IPS DF 19.7 (cell line): Measurements from ENCODE around the gene CYP3A5.
"Not testable (repeated sequence)": the region's sequence is repeated elsewhere in the genome, so short reads cannot be mapped to it uniquely, and the experiment has no call there.

Experiments
- DNase-seq: peaks from one replicate; pipeline ENCODE4 v3.0.0-alpha.2; 2013; ENCODE audit warnings: low read depth, low spot score

Gene CYP3A5

DNA sequence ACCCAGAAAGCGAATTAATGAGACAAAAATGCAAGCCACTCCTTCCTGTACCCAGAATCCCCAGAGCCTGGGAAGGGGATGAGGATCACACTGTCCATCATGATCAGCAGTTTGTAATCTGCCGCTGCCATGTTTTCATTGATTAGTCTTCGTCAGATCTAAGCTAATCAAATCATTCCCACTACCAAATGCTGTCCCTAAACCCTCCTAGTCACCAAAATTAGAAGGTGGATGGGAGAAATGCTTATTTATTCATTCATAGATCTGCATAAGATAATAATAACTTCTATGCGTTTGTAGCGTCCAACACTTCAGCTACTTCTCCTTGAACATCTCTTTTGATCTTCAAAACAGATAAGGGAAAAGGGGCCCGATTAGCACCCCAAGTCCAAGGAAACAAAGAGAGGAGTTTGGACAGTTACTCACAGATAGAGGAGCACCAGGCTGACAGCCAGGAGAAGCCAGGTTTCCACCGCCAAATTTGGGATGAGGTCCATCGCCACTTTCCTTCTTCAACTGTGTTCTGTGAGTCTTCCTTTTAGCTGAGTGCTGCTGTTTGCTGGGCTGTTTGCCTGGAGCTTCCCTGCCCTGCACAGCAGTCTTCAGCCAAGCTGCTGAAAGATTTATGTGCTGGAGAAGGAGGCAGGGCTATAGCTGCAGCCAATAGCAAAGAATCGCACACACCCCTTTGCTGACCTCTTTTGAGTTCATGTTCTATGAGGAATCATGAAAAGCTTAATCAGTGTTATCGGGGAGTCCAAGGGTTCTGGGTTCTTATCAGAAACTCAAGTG lies at the start of gene CYP3A5:
Gene CYP3A5 (minus strand): TSS at position 597 of the 792 bp plus-strand sequence. CDS start 100 bp downstream, at position 497.
- no peak for DNase-seq

DNA sequence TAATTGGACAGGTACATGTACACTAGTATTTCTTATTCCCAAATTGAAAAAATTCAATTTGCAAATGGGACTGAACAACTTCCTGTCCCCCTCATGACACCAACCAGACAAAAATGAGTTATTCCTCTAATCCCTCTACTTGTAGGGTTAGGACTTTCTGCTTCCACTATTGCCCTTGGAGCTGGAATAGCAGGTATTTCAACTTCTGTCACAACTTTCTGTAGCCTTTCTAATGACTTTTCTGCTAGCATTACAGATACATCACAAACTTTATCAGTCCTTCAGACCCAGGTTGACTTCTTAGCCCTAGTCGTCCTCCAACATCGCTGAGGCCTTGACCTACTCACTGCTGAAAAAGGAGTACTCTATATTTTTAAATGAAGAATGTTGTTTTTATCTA lies 48.8 kb upstream of the CYP3A5 start:
- DNase-seq, result no peak

DNA sequence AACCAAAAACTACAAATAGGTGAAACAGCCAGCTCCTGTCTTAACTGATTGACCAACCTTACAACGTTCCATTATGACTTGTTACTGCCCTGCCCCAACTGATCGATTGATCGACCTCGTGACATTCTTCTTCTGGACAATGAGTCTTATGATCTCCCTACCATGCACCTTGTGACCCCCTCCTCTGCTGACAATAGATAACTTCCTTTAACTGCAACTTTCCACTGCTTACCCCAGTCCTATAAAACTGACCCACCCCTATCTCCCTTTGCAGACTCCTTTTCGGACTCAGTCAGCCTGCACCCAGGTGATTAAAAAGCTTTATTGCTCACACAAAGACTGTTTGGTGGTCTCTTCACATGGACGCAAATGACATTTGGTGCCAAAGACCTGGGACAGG lies 43.4 kb upstream of the CYP3A5 start:
- DNase-seq, result not testable (repeated sequence)

DNA sequence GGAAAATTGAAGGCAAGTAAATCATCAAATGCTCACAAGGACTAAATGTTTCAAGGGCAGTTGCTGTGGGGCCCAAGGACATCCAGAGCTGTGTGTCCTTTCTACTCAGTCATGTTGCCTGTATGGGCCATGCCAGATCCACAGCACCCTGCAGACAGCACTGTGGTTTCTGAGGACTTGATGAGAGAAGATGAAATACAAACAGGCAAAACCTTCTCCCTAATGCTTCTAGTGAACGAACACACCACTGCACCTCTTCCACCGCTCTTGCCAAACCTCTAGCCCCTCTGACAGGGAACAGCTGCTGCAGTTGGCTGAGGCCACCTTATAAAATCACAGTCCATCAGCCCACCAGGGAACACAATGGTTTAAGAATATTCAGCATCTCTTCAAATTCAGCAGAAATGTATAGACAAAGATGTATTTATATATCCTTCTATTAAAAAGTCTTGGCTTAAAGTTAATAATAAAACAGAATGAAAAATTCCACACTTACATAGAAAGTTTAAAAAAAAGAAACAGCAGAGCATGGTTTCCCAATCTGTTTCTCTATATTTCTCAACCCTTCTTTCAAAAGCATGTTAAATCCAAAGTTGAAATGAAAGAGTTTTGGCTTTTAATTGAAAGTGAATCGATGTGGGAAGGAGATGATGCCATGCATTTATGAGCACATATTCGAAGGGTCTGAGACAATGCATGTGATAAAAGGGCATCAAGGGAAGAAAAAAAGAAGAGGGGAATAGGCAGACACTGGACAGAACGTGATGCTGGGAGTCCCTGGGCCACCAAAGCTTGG lies 41.2 kb upstream of the CYP3A5 start:
- no peak for DNase-seq

DNA sequence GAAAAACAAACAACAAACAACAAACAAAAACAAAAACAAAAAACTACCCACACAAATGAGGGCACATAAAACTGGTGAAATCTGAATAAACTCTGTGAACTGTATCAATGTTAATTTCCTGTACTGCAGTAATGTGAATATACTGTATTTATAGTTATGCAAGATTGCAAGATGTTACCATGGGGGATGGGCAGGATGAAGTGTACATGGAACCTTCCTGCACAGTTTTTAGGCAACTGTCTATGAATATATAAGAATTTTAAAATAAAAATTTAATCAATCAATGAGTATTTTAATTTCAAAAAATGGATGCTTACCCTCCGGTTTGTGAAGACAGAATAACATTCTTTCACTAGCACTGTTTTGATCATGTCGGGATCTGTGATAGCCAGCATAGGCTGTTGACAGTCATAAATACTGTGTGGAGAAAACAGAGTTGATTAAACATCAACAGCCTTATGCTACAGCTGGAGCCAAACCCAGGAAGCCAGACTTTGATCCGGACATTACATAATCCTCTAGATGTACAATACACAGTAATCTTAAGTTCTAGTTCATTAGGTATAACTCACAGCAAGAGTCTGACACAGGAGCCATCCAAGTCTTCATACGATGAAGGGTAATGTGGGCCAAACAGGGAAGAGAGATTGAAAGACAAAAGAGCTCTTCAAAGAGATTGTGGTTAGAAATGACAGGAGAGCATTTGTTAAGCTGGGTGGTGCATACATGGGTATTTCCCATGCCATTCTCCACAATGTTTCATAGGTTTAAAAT lies 40.4 kb upstream of the CYP3A5 start:
- no peak for DNase-seq

DNA sequence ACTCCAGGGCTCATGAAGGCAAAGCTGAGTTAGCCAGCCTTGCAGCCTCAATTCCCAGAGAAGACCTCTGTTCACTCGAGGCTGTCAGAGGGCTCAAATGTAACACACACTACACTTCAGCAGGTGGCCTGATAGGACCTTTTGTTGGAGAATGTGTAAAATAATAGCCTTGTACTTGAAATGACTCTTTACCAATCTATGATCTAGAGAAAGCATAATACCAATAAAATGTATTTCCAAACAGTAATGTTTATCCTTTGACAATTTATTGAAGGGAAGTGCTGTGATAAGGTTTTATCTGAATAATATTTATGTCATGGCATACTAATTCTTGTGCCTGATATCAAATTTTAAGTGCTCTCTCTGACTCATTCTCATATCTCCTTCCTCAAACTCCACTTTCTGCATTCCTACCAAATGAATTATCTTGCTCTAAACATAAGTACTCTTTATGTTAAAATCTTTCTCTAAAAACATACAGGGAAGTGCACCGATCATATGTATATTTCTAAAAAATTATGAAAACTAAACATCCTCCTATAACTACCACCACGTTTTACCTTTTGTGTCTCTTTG lies 34.3 kb upstream of the CYP3A5 start:
- DNase-seq, result no peak

DNA sequence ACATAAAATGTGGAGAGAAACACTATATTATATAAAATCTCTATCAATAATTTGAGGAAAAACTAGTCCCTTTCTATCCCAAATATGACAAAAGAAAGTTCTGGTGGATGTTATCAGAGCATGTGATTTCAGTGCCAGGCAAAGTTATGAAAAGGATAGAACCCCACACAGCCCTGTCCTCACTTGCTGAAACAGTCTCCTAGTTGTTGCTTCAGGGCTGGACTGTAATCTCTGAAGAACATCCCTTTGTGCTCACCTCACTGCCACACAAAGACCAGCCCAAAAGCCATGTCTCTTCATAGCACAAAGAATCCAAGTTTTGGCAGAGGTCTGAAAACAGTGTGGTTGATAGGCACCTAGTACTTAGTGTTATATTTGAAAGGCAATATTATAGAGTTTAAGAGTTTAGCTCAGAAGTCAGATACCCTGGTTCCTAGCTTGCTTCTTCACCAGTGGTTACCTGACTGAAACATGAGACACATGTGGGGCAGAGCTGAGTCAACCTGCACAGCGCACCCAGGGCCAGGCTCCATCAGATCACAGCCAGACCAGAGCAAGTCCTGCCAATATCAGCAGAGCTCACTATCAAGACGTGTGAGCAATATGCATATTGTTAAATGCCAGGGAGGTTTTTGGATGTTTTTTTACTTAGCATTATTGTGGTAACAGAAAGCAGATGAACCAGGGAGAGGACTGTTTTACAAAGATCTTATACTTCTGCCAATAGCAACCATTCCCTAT lies 30.2 kb upstream of the CYP3A5 start:
- no peak for DNase-seq

DNA sequence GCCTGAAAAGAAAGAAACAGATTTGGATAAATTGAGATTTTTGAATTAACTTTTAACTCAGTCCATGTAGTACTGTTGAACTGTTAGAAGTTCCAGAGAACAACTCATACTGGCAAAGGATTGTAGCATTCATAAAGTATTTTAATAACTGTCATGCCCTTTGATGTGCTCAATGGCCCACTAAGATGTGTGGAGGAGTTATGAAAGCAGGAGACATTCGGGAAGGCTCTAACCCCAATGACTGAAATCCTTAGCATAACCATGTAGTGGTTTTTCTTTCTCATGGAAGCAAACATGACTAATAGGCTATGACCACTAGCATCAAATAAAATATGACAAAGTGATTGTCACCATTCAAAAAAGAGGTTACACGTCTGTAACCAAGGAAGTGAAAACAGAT lies 29.5 kb upstream of the CYP3A5 start:
- no peak for DNase-seq

DNA sequence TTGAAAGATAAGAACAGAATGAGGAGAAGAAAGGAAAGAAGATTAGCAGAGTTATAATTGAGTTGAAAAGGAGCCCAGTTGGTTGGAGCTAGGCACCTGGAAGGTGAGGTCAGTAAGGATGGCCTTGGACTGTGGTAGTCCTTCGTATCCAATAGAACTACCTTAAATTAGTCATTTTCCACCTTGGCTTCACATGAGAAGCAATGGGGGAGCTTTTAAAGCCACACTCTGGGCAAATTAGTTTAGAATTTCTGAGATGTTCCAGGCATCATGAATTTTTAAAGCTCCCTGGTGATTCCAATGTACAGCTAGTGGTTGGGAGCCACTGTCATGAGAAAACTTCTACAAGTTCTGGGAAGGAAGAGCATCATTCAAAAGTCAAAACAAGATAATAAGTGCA lies 27.3 kb upstream of the CYP3A5 start:
- no peak for DNase-seq

DNA sequence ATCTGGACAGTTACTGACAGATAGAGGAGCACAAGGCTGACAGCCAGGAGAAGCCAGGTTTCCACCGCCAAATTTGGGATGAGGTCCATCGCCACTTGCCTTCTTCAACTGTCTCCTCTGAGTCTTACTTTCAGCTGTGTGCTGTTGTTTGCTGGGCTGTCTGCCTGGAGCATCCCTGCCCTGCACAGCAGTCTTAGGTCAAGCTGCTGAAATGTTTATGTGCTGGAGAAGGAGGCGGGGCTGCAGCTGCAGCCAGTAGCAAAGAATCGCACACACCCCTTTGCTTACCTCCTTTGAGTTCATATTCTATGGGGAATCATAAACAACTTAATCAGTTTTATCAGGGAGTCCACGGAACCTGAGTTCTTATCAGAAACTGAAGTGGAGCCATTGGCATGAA lies 20.1 kb upstream of the CYP3A5 start:
- no peak for DNase-seq

DNA sequence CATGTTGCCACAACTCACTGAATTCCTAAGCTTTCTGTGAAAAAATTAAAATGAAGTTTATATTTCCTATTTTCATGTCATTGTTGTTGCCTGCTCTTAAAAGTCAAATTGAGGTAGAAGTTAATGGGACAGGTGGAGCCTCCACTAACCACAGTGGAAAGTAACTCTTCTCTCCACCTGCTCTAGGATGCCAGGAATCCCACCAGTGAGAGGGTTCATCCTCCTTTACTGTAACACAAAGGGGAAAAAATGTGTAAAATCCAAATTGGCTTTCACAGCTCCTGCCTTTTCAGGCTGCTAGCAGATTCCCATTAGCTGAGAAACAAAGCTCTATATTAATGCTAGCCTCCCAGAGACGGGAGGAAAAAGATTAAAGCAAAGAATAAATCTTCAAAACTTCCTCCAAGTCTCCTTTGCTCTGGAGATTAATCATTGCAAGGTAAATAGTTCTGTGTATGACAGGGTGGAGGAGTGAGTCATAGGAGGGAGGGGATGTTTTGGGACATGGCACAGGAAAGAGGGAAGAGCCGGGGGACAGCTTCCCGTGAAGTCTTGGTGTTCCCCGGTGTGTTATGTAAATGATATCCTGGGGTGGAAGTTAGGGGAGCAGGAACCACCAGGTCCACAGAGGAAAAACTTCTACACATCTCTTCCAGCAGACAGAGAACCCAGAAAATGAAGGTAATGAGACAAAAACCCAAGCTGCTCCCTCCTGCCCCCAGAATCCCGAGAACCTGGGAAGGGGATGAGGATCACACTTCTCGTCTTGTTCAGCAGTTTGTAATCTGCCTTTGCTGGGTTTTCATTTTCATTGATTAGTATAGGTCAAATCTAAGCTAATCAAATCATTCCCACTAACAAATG lies 19.3 kb upstream of the CYP3A5 start:
- DNase-seq, result not testable (repeated sequence)

DNA sequence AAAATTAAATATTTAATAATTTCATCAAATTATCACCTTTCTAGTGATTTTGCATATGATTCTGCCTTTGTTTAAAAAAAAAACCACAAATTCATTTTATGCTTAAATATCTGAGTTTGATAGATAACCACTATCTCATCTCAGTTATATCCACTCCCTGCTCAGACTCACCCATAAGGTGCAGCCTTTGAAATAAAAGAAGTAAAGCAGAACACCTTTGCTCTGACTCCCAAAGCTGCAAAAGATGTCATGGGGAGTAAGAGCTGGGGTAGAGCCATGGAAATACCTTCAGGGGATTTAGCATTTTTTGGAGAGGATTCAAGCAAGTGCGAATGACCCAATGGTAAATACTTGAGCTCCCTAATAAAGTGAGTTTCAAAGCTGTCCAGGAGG lies 15.1 kb upstream of the CYP3A5 start:
- DNase-seq, result no peak

DNA sequence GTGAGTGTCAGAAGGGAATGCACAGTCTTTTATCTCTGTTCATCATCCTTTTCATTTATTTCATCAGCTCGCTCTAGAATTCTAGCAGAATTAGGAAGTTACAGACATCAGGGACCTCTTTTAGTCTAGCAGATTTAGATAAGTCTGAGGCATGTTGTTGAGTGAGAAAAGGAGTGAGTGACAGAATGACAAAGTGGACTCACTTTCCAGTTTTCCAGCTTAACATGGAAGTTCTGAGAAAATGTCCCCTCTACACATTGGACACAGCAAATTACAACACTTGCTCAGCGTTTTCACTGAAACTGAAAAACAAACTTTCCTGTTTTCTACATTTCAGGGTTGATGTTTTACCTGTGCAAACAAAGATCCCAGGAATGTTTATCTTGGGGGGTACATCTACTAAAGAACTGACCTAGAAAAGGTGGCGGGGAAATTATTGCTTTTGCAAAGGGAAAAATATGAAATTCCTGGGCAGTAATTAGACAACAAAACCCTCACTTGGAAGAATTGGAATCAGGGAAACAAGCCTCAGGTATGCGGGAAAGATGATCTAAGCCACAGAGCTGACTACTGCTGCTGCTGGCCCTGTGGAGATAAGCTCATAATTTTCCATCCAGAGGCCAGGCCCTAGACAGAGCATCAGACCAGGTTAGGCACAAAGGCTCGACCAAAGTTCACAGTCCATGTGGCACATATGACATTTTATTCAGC lies 14.6 kb upstream of the CYP3A5 start:
- no peak for DNase-seq

DNA sequence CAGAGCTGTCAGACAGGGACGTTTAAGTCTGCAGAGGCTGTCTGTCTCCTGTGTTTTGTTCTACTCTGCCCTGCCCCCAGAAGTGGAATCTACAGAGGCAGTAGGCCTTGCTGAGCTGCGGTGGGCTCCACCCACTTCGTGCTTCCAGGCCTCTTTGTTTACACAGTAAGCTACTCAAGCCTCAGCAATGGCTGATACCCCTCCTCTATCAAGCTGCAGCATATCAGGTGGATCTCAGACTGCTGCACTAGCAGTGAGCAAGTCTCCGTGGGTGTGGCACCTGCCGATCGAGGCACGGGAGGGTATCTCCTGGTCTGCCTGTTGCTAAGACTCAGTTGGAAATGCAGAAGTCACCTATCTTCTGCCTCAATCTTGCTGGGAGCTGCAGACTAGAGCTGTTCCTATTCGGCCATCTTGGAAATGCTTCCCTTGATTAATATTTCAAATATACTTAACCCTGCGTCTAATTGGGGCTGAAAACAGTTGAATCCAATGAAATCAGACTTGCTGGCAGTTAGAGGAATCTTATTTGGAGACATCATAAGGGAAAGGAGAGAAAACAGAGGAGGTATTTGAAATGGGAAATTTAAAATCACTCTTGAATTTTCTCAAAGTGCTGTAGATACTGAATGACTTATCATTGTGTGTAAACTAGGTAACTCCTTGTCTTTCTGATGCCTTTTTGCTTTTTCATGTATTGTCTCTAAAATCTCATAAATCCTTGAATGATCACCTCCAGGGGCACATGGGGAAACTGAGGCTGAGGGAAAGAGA lies 13.8 kb upstream of the CYP3A5 start:
- DNase-seq, result peak; percentile 38

DNA sequence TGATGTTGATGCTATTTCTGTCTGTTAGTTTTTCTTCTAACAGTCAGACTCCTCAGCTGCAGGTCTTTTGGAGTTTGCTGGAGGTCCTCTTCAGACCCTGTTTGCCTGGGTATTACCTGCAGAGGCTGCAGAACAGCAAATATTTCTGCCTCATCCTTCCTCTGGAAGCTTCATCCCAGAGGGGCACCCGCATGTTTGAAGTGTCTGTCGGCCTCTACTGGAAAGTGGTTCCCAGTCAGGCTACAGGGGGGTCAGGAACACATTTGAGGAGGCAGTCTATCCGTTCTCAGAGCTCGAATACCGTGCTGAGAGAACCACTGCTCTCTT lies 13.3 kb upstream of the CYP3A5 start:
- no peak for DNase-seq

DNA sequence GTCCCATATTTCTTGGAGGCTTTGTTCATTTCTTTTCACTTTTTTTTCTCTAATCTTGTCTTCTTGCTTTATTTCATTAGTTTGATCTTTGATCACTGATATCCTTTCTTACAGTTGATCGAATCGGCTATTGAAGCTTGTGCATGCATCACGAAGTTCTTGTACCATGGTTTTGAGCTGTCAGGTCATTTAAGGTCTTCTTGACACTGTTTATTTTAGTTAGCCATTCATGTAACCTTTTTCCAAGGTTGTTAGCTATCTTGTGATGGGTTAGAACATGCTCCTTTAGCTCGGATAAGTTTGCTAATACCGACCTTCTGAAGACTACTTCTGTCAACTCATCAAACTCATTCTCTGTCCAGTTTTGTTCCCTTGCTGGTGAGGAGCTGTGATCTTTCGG lies 12.8 kb upstream of the CYP3A5 start:
- DNase-seq, result not testable (repeated sequence)

DNA sequence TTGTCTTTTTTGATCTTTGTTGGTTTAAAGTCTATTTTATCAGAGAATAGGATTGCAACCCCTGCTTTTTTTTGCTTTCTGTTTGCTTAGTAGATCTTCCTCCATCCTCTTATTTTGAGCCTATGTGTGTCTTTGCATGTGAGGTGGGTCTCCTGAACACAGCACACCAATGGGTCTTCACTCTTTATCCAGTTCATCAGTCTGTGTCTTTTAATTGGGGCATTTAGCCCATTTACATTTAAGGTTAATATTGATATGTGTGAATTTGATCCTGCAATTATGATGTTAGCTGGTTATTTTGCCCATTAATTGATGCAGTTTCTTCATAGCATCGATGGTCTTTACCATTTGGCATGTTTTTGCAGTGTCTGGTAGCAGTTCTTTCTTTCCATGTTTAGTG lies 11.9 kb upstream of the CYP3A5 start:
- not testable (repeated sequence) for DNase-seq

DNA sequence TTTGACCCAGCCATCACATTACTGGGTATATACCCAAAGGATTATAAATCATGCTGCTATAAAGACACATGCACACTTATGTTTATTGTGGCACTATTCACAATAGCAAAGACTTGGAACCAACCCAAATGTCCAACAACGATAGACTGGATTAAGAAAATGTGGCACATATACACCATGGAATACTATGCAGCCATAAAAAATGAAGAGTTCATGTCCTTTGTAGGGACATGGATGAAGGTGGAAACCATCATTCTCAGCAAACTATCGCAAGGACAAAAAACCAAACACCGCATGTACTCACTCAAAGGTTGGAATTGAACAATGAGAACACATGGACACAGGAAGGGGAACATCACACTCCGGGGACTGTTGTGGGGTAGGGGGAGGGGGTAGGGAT lies 11.1 kb upstream of the CYP3A5 start:
- not testable (repeated sequence) for DNase-seq
